IPS-20b (cell line): ENCODE results near the gene DIO1.

ENCODE experiments used
- H3K27ac ChIP-seq: one replicate; pipeline ENCODE4 v1.5.1; 2013; ENCODE audit warnings: low read length
- H3K27me3 ChIP-seq: 2 replicates; pipeline ENCODE4 v1.6.1; 2013; ENCODE audit warnings: mild to moderate bottlenecking, low read length, inconsistent platforms; ENCODE audit not compliant: insufficient read depth
- H3K36me3 ChIP-seq: 2 replicates; pipeline ENCODE4 v1.6.1; 2013; ENCODE audit warnings: low read depth, mild to moderate bottlenecking, inconsistent platforms, low read length, moderate library complexity; ENCODE audit not compliant: insufficient read depth
- H3K4me1 ChIP-seq: 2 replicates; pipeline ENCODE4 v1.6.1; 2013; ENCODE audit warnings: mild to moderate bottlenecking, control low read depth, inconsistent platforms, low read length, moderate library complexity; ENCODE audit not compliant: insufficient read depth
- H3K4me3 ChIP-seq: 2 replicates; pipeline ENCODE4 v1.5.1; 2013; ENCODE audit warnings: mild to moderate bottlenecking, low read length, inconsistent platforms
- H3K9ac ChIP-seq: 2 replicates; pipeline ENCODE4 v1.6.1; 2013; ENCODE audit warnings: low read depth, mild to moderate bottlenecking, inconsistent platforms, low read length, moderate library complexity
- H3K9me3 ChIP-seq: 2 replicates; pipeline ENCODE4 v1.6.1; 2013; ENCODE audit warnings: mild to moderate bottlenecking, low read depth, low read length, inconsistent platforms; ENCODE audit not compliant: insufficient read depth

Gene DIO1

DNA sequence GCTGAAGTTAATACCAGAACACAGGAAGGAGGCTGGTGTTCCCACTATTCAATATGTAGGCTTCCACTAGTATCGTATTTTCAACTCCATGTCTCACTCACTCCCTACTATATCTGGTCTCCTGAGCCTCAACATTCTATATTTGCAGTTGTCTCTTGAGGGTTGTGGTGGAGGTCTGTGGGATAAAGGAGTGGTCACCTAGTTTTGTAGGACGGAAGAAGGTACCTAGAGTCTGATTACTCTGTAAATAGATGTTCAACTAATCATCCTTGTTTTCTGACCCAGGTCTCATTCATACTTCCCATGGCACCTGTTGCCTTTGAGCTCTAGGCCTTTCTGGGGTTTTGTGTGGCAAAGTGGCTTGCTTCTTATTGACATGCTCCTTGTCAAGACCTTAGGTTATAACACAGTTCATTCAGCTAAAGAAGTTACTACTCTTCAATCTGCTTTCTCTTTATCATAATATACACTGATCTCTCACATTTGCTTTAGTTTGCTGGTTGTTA is 33.4 kb downstream of the DIO1 start:
- H3K4me3 ChIP-seq, result no peak overlapping the region
- peaks cover 21% of the 10 kb centered on the region for H3K36me3 ChIP-seq
- no peaks in the 10 kb centered on the region for H3K4me1 ChIP-seq
- no peak overlapping the region for H3K9ac ChIP-seq
- no peaks in the 10 kb centered on the region for H3K27me3 ChIP-seq
- H3K9me3 ChIP-seq, result no peaks in the 10 kb centered on the region
- H3K27ac ChIP-seq, result no peak overlapping the region

DNA sequence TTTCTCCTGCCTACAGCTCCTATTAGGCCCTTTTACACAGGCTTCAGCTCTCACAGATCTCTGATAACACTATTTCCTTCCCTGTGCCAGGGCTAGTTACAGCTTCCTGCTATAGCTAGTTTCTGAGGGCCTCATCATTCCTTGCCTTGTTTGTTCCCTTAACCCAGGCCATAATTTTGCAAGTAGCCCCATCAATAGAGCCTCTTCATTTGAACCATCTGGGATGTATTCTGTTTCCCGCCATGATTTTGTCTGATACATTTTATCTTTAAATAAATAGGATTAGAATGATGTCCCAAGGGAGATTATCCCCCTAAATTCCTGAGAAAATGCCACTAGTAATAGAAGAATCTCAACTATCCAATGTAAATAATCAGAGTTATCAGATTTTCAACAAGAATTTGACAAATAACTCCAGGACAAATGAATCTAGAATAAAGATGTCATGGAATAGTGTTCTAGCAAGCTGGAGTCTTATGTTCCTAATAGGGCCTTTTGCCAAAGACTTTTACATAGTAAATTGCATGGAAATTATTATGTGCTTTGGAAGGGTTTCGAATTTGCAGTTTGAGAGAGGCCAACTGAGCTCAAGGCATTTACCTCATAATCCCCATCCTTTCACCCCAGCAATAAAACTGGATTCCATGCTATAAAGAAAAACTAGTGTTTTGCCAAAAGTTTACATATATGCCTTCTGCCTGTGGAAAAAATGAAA is 35.4 kb downstream of the DIO1 start:
- H3K9ac ChIP-seq, result no peak overlapping the region
- H3K27me3 ChIP-seq, result no peaks in the 10 kb centered on the region
- H3K27ac ChIP-seq, result no peak overlapping the region
- H3K9me3 ChIP-seq, result peaks cover 6% of the 10 kb centered on the region
- H3K4me1 ChIP-seq, result no peaks in the 10 kb centered on the region
- no peak overlapping the region for H3K4me3 ChIP-seq
- peaks cover 12% of the 10 kb centered on the region for H3K36me3 ChIP-seq

DNA sequence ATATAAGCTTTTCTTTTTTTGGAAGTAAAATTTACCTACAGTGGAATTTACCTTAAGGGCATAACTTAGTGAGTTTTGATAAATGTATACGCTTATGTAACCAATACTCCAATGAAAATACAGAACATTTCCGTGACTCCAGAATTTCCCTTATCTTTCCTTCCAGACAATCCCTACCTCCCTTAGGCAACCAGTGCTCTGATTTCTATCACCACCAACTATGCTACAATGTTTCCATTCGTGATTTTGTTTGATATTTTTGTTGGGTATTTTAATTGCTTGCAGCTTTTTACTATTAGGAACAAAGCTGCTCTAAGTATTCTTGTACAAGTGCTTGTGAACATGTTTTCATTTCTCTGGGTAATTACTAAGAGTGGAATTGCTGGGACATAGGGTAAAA is 36.9 kb downstream of the DIO1 start:
- Histone ChIP-seq H3K27me3 (no peaks in the 10 kb centered on the region), H3K9me3 (peaks cover 9% of the 10 kb centered on the region), H3K36me3 (peaks cover 19% of the 10 kb centered on the region), H3K9ac (no peak overlapping the region), H3K4me1 (no peaks in the 10 kb centered on the region), H3K27ac (no peak overlapping the region), H3K4me3 (no peak overlapping the region)

DNA sequence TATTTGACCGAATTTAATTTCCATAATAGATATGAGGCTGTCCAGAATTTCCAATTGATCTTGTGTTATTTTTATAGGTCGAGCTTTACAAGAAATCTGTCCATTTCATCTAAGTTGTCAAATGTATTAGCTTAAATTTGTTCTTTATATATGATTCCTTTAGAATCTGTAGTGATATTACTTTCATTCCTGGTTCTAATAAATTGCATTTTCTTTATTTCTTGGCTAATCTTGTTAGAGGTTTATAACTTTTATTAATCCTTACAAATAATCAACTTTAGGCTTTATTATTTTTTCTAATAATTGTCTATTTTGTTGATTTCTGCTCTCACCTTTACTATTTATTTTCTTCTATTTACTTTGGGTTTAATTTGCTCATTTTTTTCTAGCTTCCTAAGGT is 37.5 kb downstream of the DIO1 start:
- H3K9ac ChIP-seq, result no peak overlapping the region
- peaks cover 9% of the 10 kb centered on the region for H3K9me3 ChIP-seq
- H3K4me1 ChIP-seq, result no peaks in the 10 kb centered on the region
- H3K36me3 ChIP-seq, result peaks cover 19% of the 10 kb centered on the region
- H3K27ac ChIP-seq, result no peak overlapping the region
- no peak overlapping the region for H3K4me3 ChIP-seq
- no peaks in the 10 kb centered on the region for H3K27me3 ChIP-seq

DNA sequence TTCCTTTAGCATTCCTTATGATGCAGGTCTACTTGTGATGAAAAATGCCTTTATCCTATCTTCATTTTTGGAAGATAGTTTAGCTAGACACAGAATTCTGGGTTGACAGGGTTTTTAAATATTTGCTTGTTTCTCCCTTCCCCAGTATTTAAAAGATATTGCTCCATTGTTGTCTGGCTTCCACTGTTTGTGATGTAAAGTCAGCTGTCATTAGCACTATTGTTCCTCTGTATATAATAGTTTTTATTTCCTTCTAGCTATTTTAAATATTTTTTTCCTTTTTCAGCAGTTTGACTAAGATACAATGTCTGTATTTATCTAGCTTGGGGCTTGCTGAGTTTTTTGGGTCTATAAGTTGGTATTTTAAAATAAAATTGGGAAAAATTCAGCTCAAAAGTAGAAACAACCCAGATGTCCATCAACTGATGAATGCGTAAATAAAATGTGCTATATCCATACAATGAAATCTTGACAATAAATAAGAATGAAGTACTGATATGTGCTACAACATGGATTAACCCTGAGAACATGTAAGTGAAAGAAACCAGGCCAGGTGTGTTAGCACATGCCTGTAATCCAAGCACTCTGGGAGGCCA is 40.3 kb downstream of the DIO1 start:
- Histone ChIP-seq H3K9ac (no peak overlapping the region), H3K9me3 (peaks cover 9% of the 10 kb centered on the region), H3K4me3 (no peak overlapping the region), H3K4me1 (no peaks in the 10 kb centered on the region), H3K36me3 (peaks cover 16% of the 10 kb centered on the region), H3K27me3 (no peaks in the 10 kb centered on the region), H3K27ac (no peak overlapping the region)

DNA sequence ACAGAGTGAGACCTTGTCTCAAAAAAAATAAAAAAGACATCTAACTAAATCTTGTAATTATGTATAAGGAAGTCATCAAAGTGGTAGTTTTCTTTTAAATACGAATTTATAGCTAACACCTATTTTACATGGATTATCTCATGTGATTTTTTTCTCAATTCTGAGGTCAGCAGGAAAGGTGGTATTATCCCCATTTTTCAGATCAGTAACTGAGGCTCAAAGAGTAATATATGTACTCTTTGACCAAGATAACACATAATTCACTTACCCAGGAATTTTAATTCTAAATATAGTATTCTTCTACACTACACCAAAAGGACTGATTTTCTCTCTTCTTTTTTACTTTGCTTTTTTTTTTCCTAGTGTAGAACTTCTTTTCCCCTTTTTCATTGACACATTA is 42.4 kb downstream of the DIO1 start:
- Histone ChIP-seq H3K9me3 (peaks cover 9% of the 10 kb centered on the region), H3K9ac (no peak overlapping the region), H3K27ac (no peak overlapping the region), H3K4me3 (no peak overlapping the region), H3K27me3 (no peaks in the 10 kb centered on the region), H3K4me1 (no peaks in the 10 kb centered on the region), H3K36me3 (peaks cover 16% of the 10 kb centered on the region)

DNA sequence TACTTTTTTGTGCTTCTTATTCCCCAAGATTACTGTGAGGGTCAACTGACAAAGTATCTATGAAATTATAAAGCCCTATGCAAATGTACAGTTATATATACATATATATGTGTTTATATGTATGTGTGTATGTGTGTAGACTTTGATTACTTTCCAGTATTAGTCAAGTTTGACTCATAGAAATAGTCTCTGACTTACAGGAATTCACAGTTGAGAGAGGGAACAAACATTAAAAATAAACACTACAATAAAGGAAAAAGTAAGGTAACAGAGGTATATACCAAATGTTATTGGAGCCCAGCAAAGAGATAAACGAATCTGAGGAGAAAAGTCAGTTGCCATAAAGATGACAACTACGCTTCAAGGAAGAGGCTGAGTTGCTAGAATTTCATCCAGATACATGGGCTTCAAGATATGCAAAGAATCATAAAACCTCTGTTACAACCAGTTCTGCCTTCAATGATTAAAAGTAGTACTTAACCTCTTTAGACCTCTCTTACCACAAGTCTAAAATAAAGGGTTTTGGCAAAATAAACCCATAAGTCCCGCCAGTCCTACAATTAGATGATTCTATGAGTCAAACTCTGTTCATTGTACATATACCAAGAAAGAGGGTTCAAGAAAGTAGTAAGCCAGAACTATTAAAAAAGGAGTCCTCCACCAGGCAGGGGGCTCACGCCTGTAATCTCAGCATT is 44.3 kb downstream of the DIO1 start:
- no peaks in the 10 kb centered on the region for H3K4me1 ChIP-seq
- peaks cover 9% of the 10 kb centered on the region for H3K9me3 ChIP-seq
- H3K4me3 ChIP-seq, result no peak overlapping the region
- H3K27ac ChIP-seq, result no peak overlapping the region
- no peaks in the 10 kb centered on the region for H3K27me3 ChIP-seq
- peaks cover 16% of the 10 kb centered on the region for H3K36me3 ChIP-seq
- no peak overlapping the region for H3K9ac ChIP-seq

DNA sequence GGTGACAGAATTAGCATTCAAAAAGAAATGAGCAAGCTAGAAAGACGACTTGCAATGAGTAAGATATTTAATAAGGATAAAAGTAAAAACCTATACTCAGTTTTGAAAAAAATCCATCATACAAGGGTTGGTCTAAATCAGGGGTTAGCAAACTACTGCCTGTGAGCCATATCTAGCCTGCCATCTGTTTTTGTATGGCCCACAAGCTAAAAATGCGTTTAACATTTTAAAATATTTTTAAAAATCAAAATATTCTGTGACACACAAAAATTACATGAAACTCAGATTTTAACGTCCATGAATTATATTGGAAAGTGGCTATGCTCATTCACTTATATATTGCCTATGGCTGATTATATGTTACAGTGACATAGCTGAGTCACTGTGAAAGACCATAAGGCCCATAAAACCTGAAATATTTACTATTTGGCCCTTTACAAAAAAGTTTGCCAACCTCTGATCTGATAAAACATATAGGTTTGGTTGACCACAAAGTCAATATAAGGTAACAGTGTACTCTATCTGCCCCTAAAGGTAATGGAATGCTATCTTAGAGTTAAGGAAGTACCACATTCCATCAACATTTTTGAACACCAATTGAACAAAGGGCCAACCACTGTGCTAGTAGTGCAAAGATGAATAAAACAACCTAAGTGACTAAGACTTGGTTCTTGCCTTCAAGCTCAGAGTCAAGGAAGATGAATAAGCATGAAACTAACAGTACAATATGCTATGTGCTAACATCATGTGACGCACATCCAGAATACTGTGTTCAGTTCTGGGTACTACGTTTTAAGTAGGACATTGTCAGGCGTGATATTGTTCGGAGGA is 48.4 kb downstream of the DIO1 start:
- Histone ChIP-seq H3K9me3 (no peaks in the 10 kb centered on the region), H3K36me3 (peaks cover 8% of the 10 kb centered on the region), H3K4me1 (0 out of 2 replicates have a peak, but pooled peaks cover 2% of the 10 kb centered on the region), H3K4me3 (no peak overlapping the region), H3K27me3 (no peaks in the 10 kb centered on the region), H3K27ac (no peak overlapping the region), H3K9ac (no peak overlapping the region)

DNA sequence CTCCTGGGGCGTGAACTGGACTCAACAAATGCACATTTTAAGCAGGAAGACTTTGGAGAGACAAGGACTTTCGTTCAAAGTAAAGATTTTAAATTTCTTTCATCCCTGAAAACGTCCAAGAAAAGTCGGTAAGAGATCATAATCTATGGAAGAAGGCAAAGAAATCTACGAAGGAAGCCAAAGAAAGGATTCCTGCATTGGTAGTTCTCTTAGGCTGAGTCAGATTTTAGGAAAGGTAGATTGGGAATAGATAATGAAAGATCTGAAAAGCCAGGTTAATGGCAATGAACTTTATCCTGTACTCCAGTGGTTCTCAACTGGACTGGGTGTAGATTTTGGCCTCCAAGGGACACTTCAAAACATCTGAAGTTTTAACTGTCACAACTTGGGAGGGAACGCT is 49.1 kb downstream of the DIO1 start:
- peaks cover 2% of the 10 kb centered on the region for H3K36me3 ChIP-seq
- no peaks in the 10 kb centered on the region for H3K9me3 ChIP-seq
- H3K27ac ChIP-seq, result no peak overlapping the region
- H3K4me1 ChIP-seq, result 0 out of 2 replicates have a peak, but pooled peaks cover 4% of the 10 kb centered on the region
- H3K9ac ChIP-seq, result no peak overlapping the region
- H3K4me3 ChIP-seq, result no peak overlapping the region
- H3K27me3 ChIP-seq, result no peaks in the 10 kb centered on the region

DNA sequence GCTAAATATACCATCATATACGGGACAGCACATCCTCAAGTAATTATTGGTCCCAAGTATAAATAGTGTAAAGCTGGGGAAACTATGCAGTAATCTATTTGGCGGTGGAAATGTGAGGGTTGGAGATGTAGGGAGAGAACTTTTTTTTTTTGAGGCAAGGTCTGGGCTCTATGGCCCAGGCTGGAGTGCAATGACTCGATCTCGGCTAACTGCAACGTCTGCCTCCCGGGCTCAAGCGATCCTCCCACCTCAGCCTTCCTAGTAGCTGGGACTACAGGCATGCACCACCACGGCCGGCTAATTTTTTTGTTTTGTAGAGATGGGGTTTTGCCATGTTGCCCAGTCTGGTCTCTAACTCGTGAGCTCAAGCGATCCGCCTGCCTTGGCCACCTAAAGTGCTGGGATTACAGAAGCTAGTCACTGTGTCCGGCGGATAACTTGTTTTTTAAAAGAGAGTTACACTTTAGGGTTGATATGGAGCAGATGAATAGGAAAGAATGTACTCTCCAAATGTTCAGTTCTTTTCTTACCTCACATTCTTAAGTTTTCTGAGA is 49.6 kb downstream of the DIO1 start:
- no peaks in the 10 kb centered on the region; the same call in 1 of the 2 replicates for H3K36me3 ChIP-seq
- peaks cover 7% of the 10 kb centered on the region; the same call in 1 of the 2 replicates for H3K4me1 ChIP-seq
- no peak overlapping the region for H3K27ac ChIP-seq
- no peak overlapping the region for H3K9ac ChIP-seq
- no peaks in the 10 kb centered on the region for H3K27me3 ChIP-seq
- H3K4me3 ChIP-seq, result no peak overlapping the region
- no peaks in the 10 kb centered on the region for H3K9me3 ChIP-seq
